PC-3 (cell line): ENCODE results near the gene DIP2C. TPM values are rescaled to one million over a fixed set of nuclear protein-coding genes. Genes with fewer than 3 reads are reported as not detected.

Source experiments
- ATAC-seq: fragments of 200-7000 bp; cut with Tn5 transposase; 2 replicates; pipeline ENCODE4 v1.9.1; 2020; ENCODE audit warnings: mild to moderate bottlenecking, moderate library complexity
- BruUV-seq: library from RNA; stranded (reverse); fragments of 400-500 nt; replicated peaks from 2 replicates; lab custom pipeline; 2021; lab: Mats Ljungman, UMichigan
- CTCF ChIA-PET: fragments of 300-600 bp; sonication (Branson Sonifier 250); formaldehyde crosslinking; loops from one replicate; lab custom pipeline; 2022; ENCODE audit warnings: antibody characterized with exemption; lab: Charles Lee
- POLR2A ChIA-PET: fragments of 300-600 bp; sonication (Branson Sonifier 250); formaldehyde crosslinking; loops from one replicate; lab custom pipeline; 2022; ENCODE audit warnings: antibody characterized with exemption; ENCODE audit not compliant: unreplicated experiment; lab: Charles Lee
- DNase-seq: peaks from one replicate; pipeline ENCODE4 v3.0.0-alpha.2; 2015
- H2AFZ ChIP-seq: fragments of 300-600 bp; sonication (generic); 2 replicates; pipeline ENCODE4 v1.6.0; 2016; ENCODE audit warnings: antibody characterized with exemption, low read length
- H3F3A ChIP-seq: fragments of 300-600 bp; sonication (generic); one replicate; pipeline ENCODE4 v1.6.0; 2017; ENCODE audit warnings: antibody characterized with exemption, low read length, control low read depth, mild to moderate bottlenecking; ENCODE audit not compliant: unreplicated experiment
- H3K27ac ChIP-seq: fragments of 300-600 bp; sonication (generic); 2 replicates; pipeline ENCODE4 v1.5.1; 2016; ENCODE audit warnings: mild to moderate bottlenecking, low read length
- H3K27me3 ChIP-seq: fragments of 300-600 bp; sonication (generic); 2 replicates; pipeline ENCODE4 v1.6.1; 2016; ENCODE audit warnings: low read length, mixed read lengths
- H3K36me3 ChIP-seq: fragments of 300-600 bp; sonication (generic); 2 replicates; pipeline ENCODE4 v1.6.1; 2016; ENCODE audit warnings: low read depth, mixed run types, low read length, mixed read lengths
- H3K4me1 ChIP-seq: fragments of 300-600 bp; sonication (generic); 2 replicates; pipeline ENCODE4 v1.5.1; 2016; ENCODE audit warnings: low read length; ENCODE audit not compliant: insufficient read depth
- H3K4me2 ChIP-seq: fragments of 300-600 bp; sonication (generic); 2 replicates; pipeline ENCODE4 v1.6.0; 2016; ENCODE audit warnings: low read length
- H3K4me3 ChIP-seq: fragments of 300-600 bp; sonication (generic); 2 replicates; pipeline ENCODE4 v1.5.1; 2016; ENCODE audit warnings: mild to moderate bottlenecking, low read length, mixed read lengths
- H3K79me2 ChIP-seq: fragments of 300-600 bp; sonication (generic); 2 replicates; pipeline ENCODE4 v1.6.1; 2017; ENCODE audit warnings: low read length, mixed read lengths
- H3K9ac ChIP-seq: fragments of 300-600 bp; sonication (generic); 2 replicates; pipeline ENCODE4 v1.6.0; 2016; ENCODE audit warnings: mild to moderate bottlenecking, low read length
- H3K9me2 ChIP-seq: fragments of 300-600 bp; sonication (generic); replicated peaks from 2 replicates; pipeline ENCODE4 v1.6.1; 2016; ENCODE audit warnings: mixed run types, low read length, mixed read lengths
- H3K9me3 ChIP-seq: fragments of 300-600 bp; sonication (generic); 2 replicates; pipeline ENCODE4 v1.6.1; 2016; ENCODE audit warnings: low read length, mixed read lengths
- H4K20me1 ChIP-seq: fragments of 300-600 bp; sonication (generic); 2 replicates; pipeline ENCODE4 v1.6.1; 2016; ENCODE audit warnings: low read length, mixed read lengths
- EZH2 ChIP-seq: fragments of 300-600 bp; sonication (generic); IDR thresholded peaks from one replicate; pipeline ENCODE4 v1.6.1; 2017; ENCODE audit warnings: antibody characterized with exemption, mild to moderate bottlenecking, low read length; ENCODE audit not compliant: unreplicated experiment
- EZH2phosphoT487 ChIP-seq: fragments of 300-600 bp; sonication (generic); IDR thresholded peaks from 2 replicates; pipeline ENCODE4 v1.6.1; 2018; ENCODE audit warnings: mild to moderate bottlenecking, antibody characterized with exemption, low read length, borderline replicate concordance
- intact Hi-C: fragments of 100-400 bp; cut with micrococcal nuclease; formaldehyde crosslinking; loops from 2 replicates; pipeline ENCODE4 v1.9.0; 2023
- total RNA-seq: library from RNA; depleted of rRNA; stranded (reverse); fragments of >200 nt; gene quantifications from 2 replicates; pipeline ENCODE4 v1.2.3, GENCODE V29; 2014
- TF ChIP-seq, protein P1 (sequence below): fragments of 300-600 bp; sonication (generic); conservative IDR thresholded peaks from 2 replicates; pipeline ENCODE4 v1.5.1; 2017; ENCODE audit warnings: antibody characterized with exemption, low read depth, mild to moderate bottlenecking, low read length

Gene DIP2C
- total RNA-seq, 1 experiment from 2014 or later = 3.1 TPM

DNA sequence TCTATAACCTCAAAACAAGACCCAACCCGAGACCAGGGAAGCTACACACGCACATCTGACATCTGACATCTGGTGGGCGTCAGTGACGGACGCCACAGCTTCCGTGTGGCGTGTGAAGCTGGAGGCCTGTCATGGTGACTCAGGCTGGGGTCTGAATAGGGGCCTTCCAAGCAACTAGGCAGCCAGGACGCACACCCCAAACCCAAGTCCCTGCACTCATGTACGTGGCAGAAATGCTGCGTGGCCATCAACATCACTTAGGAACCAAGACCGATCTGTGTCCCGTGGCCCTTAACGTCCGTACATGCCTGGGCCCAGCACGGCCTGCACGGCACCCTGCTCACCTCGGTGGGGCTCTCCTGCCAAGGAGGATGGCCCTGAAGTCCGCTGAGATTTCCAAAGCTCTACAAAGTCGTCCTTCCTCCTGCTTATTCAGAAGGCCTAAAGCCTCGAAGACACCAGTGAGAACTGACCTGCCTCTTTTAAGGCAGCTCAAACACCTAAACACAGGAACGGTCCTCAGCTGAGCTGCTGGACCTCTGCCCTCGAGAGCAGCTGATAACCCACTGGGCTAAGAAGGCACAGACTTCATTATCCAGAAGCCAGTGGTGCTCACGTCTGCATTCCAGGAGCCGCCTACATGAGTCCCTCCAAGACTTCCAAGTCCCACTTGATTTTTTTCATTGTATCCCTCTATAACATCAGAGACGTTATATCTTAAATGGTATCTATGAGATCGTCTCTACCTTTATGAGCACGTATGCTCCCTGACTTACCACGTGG lies 82.5 kb downstream of the DIP2C start:
- no peaks in the 10 kb centered on the region for H3K9me2 ChIP-seq
- intact Hi-C loops = no loop called here

DNA sequence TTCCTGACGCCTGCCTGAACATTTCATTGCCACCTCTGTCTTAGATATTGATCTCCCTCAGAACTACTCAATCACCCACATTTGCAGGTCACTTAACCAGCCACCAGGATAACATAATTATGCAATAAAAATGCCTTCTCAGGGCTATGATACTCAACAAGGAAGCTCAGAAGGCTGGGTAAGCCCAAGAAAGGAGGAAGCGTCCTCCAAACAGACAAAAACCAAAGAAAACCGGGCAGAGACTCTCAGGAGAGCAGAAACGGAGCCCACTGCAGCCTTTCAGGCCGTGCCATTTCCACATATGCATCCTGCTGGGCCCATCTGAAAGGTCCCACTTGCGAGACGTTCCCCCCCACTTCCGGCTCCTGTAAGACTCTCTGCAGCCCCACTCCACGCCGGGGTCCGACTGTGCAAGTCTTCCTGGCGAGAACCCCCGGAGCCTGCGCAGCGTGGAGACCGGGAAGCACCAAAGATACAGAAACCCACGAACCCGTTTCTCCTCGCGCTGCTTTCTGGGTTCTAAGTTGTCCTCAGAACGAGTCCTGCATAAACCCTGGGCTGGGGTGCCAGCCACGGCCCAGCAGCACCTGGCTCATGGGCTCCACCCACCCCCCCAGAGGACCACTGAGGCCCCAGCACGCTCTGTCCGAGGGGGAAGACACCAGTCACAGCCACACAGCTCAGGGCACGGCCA lies 83.7 kb downstream of the DIP2C start:
- POLR2A ChIA-PET = no interaction called here
- BruUV-seq = no TSS peak
- Histone ChIP-seq H3K4me1 (no peaks in the 10 kb centered on the region), H3K79me2 (no peaks in the 10 kb centered on the region), H3K9me2 (no peaks in the 10 kb centered on the region), H3F3A (no peaks in the 10 kb centered on the region), H2AFZ (no peak overlapping the region), H3K36me3 (no peaks in the 10 kb centered on the region), H3K4me2 (no peak overlapping the region), H3K27me3 (no peaks in the 10 kb centered on the region), H3K9me3 (no peaks in the 10 kb centered on the region), H4K20me1 (no peaks in the 10 kb centered on the region), H3K9ac (no peak overlapping the region), H3K27ac (no peak overlapping the region), H3K4me3 (no peak overlapping the region)
- TF ChIP-seq, protein P1, sequence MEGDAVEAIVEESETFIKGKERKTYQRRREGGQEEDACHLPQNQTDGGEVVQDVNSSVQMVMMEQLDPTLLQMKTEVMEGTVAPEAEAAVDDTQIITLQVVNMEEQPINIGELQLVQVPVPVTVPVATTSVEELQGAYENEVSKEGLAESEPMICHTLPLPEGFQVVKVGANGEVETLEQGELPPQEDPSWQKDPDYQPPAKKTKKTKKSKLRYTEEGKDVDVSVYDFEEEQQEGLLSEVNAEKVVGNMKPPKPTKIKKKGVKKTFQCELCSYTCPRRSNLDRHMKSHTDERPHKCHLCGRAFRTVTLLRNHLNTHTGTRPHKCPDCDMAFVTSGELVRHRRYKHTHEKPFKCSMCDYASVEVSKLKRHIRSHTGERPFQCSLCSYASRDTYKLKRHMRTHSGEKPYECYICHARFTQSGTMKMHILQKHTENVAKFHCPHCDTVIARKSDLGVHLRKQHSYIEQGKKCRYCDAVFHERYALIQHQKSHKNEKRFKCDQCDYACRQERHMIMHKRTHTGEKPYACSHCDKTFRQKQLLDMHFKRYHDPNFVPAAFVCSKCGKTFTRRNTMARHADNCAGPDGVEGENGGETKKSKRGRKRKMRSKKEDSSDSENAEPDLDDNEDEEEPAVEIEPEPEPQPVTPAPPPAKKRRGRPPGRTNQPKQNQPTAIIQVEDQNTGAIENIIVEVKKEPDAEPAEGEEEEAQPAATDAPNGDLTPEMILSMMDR = no peak
- DNase-seq (no peak), ATAC-seq (no peak)
- intact Hi-C loops = no loop called here
- CTCF ChIA-PET = no interaction called here

More for the DNA sequence above, 82.5 kb downstream of the DIP2C start:
- BruUV-seq = no TSS peak
- H3K27ac ChIP-seq = no peak overlapping the region
- no peaks in the 10 kb centered on the region for H3K36me3 ChIP-seq
- no peaks in the 10 kb centered on the region for H3K27me3 ChIP-seq
- no peak overlapping the region for H3K4me3 ChIP-seq
- H2AFZ ChIP-seq = no peak overlapping the region
- H3K4me2 ChIP-seq = no peak overlapping the region
- ATAC-seq = no peak
- no peaks in the 10 kb centered on the region for H3K4me1 ChIP-seq
- H3K9ac ChIP-seq = no peak overlapping the region
- H4K20me1 ChIP-seq = no peaks in the 10 kb centered on the region
- no peak for TF ChIP-seq EZH2phosphoT487
- no peak for TF ChIP-seq EZH2
- TF ChIP-seq, protein P1 = no peak
- no peak for DNase-seq
- POLR2A ChIA-PET = no interaction called here
- CTCF ChIA-PET = no interaction called here
- 0 out of 2 replicates have a peak, but pooled peaks cover 4% of the 10 kb centered on the region for H3K79me2 ChIP-seq
- no peaks in the 10 kb centered on the region for H3F3A ChIP-seq
- H3K9me3 ChIP-seq = no peaks in the 10 kb centered on the region
